NB4 (cell line): ENCODE data around the gene MRPL53.
A peak's percentile ranks its signal among the peaks of the same experiment; 100 is the strongest.

Experiments used
- DNase-seq: peaks from one replicate; pipeline ENCODE4 v3.0.0; 2010; ENCODE audit warnings: low read depth
- H3K4me3 ChIP-seq: one replicate; pipeline ENCODE4 v1.5.1; 2011; ENCODE audit warnings: mild to moderate bottlenecking, low read depth, low read length, moderate library complexity
- CTCF ChIP-seq: IDR thresholded peaks from one replicate; pipeline ENCODE4 v1.5.1; 2012; ENCODE audit warnings: low read depth, low read length
- MAX ChIP-seq: IDR thresholded peaks from 2 replicates; pipeline ENCODE4 v1.6.1; 2011; ENCODE audit warnings: low read depth, low read length
- MYC ChIP-seq: IDR thresholded peaks from 2 replicates; pipeline ENCODE4 v1.6.1; 2011; ENCODE audit warnings: low read depth, low read length
- POLR2A ChIP-seq: IDR thresholded peaks from 2 replicates; pipeline ENCODE4 v1.6.1; 2011; ENCODE audit warnings: mild to moderate bottlenecking; ENCODE audit not compliant: insufficient read length; ENCODE audit errors: extremely low read depth

MRPL53 gene

GRCh38 chr2:74499267-74499939, 26.9 kb upstream of the MRPL53 start, which contains the start of gene LBX2:
TSS of gene LBX2 (minus strand) at chr2:74499603. CDS start at chr2:74499537, 66 bp downstream.
- no peak for DNase-seq
- no peak for TF ChIP-seq POLR2A
- TF ChIP-seq MAX, result no peak
- TF ChIP-seq MYC, result no peak
- TF ChIP-seq CTCF, result no peak
- H3K4me3 ChIP-seq, result no peak within 1 kb of the TSS

DNA sequence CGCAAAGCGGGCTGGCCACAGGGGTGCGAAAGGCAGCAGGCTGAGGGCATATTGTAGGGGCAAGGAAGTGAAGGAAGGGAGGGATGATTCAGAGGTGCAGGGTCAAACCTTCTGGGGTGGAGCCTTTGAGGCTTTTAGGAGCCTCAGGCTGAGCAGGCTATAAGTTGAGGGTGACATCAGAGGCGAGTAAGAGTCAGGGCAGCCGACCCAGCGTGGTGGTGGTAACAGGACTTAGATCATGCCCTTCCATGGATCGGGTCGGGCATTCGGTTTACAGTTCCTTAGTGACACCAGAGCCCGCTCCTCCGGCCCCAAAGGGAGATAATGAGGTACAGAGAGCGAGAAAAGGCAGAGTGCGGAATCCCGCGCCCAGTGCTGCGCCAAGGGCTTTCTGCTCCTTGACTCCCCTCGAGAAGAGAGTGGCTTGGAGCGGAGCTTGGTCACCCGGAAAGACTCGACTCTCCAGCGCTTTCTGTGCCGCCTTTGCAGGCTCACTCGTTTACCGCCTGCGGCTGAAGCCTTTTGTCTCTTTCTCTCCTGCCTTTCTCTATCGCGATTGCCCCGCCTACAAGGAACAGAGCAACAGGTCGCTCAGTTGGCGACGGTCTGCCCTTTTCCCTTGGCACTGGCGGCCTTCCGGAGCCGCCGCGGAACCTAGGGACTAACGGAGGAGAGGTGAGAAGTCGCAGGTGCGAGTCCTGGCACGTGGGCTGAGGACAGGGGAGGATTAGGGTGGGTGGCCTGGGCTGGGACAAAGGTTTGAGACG, 26.2 kb upstream of the MRPL53 start:
- no peak overlapping the region for H3K4me3 ChIP-seq
- TF ChIP-seq MYC (no peak), MAX (no peak), CTCF (no peak), POLR2A (no peak)
- DNase-seq, result peak; percentile 62

DNA sequence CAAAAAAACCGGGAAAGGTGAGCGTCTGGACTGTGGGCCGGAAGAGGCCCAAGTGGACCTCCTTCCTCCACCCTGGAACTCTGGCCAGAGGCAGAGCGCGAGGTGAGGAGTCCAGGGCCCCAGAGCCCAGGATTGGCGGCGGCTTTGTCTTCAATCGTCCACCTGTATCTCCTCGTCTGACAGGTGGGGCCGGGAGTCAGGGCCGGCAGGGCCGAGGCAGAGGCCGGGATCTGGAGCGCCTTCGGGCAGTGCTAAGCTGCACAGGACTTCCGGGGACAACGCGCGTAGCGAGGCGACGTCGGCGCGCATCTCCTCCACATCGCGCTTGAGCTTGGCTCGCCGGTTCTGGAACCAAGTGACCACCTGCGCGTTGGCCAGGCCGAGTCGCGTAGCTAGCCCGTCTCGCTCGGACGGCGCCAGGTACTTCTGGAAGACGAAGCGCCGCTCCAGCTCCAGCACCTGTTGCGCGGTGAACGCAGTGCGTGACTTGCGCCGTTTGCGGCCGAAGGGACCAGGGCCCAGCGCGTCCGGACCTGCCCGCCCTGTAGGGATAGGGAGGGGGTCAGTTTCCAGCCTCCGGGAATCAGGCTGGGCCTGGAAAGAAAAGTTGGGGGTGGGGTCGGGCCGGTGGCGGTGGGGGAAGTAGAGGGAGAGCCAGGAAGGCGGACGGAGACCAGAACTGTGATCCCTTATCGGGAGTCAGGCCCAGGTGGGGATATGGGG, 25.5 kb upstream of the MRPL53 start:
- no peak overlapping the region for H3K4me3 ChIP-seq
- TF ChIP-seq MYC (no peak), MAX (no peak), CTCF (no peak), POLR2A (no peak)
- DNase-seq, result no peak

- TF ChIP-seq MYC (no peak), CTCF (no peak), MAX (no peak), POLR2A (no peak)
- no peak overlapping the region for H3K4me3 ChIP-seq
- no peak for DNase-seq
These were observed 24.7 kb upstream of the MRPL53 start for GRCh38 chr2:74496997-74497776.

GRCh38 chr2:74495440-74495839, 23.0 kb upstream of the MRPL53 start:
- H3K4me3 ChIP-seq, result no peak overlapping the region
- TF ChIP-seq POLR2A (no peak), MAX (no peak), CTCF (no peak), MYC (no peak)
- DNase-seq, result no peak
